ENCODE measurements around the gene GNAZ.

Gene GNAZ

GRCh38 chr22:23037429-23038333 lies 32.6 kb upstream of the GNAZ start:
- DNase-seq (ENCODE audit: low spot score), result no peak
- Histone ChIP-seq H3K27me3 (ENCODE audit: insufficient read depth, poor library complexity, severe bottlenecking) (no peaks in the 10 kb centered on the region), H3K4me1 (ENCODE audit: insufficient read depth, poor library complexity, severe bottlenecking) (peaks cover 4% of the 10 kb centered on the region), H3K4me3 (ENCODE audit: severe bottlenecking) (no peak overlapping the region), H3K27ac (ENCODE audit: poor library complexity, severe bottlenecking) (no peak overlapping the region), H3K36me3 (ENCODE audit: low read depth) (no peaks in the 10 kb centered on the region), H3K9me3 (ENCODE audit: severe bottlenecking) (peaks cover 10% of the 10 kb centered on the region)
- TF ChIP-seq, protein P1, sequence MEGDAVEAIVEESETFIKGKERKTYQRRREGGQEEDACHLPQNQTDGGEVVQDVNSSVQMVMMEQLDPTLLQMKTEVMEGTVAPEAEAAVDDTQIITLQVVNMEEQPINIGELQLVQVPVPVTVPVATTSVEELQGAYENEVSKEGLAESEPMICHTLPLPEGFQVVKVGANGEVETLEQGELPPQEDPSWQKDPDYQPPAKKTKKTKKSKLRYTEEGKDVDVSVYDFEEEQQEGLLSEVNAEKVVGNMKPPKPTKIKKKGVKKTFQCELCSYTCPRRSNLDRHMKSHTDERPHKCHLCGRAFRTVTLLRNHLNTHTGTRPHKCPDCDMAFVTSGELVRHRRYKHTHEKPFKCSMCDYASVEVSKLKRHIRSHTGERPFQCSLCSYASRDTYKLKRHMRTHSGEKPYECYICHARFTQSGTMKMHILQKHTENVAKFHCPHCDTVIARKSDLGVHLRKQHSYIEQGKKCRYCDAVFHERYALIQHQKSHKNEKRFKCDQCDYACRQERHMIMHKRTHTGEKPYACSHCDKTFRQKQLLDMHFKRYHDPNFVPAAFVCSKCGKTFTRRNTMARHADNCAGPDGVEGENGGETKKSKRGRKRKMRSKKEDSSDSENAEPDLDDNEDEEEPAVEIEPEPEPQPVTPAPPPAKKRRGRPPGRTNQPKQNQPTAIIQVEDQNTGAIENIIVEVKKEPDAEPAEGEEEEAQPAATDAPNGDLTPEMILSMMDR (IDR thresholded peaks at IDR 0.05; ENCODE audit: poor library complexity, severe bottlenecking), result no peak
- no peak for ATAC-seq (ENCODE audit: low read depth)

GRCh38 chr22:23038334-23038642 lies 32.0 kb upstream of the GNAZ start:
- Histone ChIP-seq H3K4me1 (ENCODE audit: insufficient read depth, poor library complexity, severe bottlenecking) (peaks cover 4% of the 10 kb centered on the region), H3K4me3 (ENCODE audit: severe bottlenecking) (no peak overlapping the region), H3K27ac (ENCODE audit: poor library complexity, severe bottlenecking) (no peak overlapping the region), H3K36me3 (ENCODE audit: low read depth) (no peaks in the 10 kb centered on the region), H3K9me3 (ENCODE audit: severe bottlenecking) (peaks cover 14% of the 10 kb centered on the region), H3K27me3 (ENCODE audit: insufficient read depth, poor library complexity, severe bottlenecking) (no peaks in the 10 kb centered on the region)
- ATAC-seq (ENCODE audit: low read depth) (no peak), DNase-seq (ENCODE audit: low spot score) (no peak)
- TF ChIP-seq, protein P1 (IDR thresholded peaks at IDR 0.05; ENCODE audit: poor library complexity, severe bottlenecking), result no peak

DNA sequence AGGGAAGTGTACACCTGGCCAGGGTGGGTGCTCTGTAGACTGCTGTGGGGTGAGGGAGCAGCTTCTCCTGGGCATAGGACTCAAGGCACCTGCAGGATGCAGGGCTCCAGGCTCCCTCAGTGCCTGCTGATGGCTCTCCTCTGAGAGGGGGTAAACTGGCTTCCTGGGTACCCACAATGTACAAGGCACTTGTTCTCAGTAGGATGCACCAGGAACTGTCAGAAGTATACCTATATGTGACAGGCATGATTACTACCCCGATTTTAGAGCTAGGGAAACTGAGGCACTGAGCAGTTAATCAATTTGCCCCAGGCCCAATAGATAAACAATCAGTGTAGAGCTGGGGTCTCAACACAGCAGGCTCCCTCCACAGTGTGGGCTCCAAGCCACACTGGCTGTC lies 31.4 kb upstream of the GNAZ start:
- DNase-seq (ENCODE audit: low spot score) (no peak), ATAC-seq (ENCODE audit: low read depth) (no peak)
- Histone ChIP-seq H3K4me3 (ENCODE audit: severe bottlenecking) (no peak overlapping the region), H3K9me3 (ENCODE audit: severe bottlenecking) (peaks cover 19% of the 10 kb centered on the region), H3K36me3 (ENCODE audit: low read depth) (no peaks in the 10 kb centered on the region), H3K27me3 (ENCODE audit: insufficient read depth, poor library complexity, severe bottlenecking) (no peaks in the 10 kb centered on the region), H3K27ac (ENCODE audit: poor library complexity, severe bottlenecking) (no peak overlapping the region), H3K4me1 (ENCODE audit: insufficient read depth, poor library complexity, severe bottlenecking) (peaks cover 4% of the 10 kb centered on the region)
- TF ChIP-seq, protein P1 (IDR thresholded peaks at IDR 0.05; ENCODE audit: poor library complexity, severe bottlenecking), result no peak

DNA sequence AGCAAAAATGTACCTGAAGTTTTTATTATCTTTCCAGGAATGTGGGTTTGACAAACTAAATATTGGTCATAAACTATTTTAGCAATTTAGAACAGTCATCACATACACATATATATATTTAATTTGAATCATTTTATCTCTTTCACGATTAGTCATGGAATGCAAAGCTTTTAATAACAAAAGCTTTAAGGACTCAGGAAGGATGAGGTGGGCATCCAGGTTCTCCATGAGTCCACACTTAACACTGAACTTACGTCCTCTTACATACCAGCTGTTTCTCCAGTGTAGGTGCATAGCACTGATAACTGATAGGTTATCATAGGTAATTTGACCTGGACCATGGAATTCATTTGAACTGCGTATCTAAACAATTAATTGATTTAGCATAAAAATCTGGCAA lies 28.1 kb upstream of the GNAZ start:
- TF ChIP-seq, protein P1 (IDR thresholded peaks at IDR 0.05; ENCODE audit: poor library complexity, severe bottlenecking), result no peak
- peaks cover 4% of the 10 kb centered on the region for H3K4me1 ChIP-seq (ENCODE audit: insufficient read depth, poor library complexity, severe bottlenecking)
- no peak for DNase-seq (ENCODE audit: low spot score)
- no peak overlapping the region for H3K27ac ChIP-seq (ENCODE audit: poor library complexity, severe bottlenecking)
- ATAC-seq (ENCODE audit: low read depth), result peak; percentile 73
- no peaks in the 10 kb centered on the region for H3K27me3 ChIP-seq (ENCODE audit: insufficient read depth, poor library complexity, severe bottlenecking)
- H3K9me3 ChIP-seq (ENCODE audit: severe bottlenecking), result peaks cover 19% of the 10 kb centered on the region
- no peak overlapping the region for H3K4me3 ChIP-seq (ENCODE audit: severe bottlenecking)
- no peaks in the 10 kb centered on the region for H3K36me3 ChIP-seq (ENCODE audit: low read depth)

GRCh38 chr22:23044570-23044969 lies 25.7 kb upstream of the GNAZ start:
- H3K4me3 ChIP-seq (ENCODE audit: severe bottlenecking), result no peak overlapping the region
- H3K9me3 ChIP-seq (ENCODE audit: severe bottlenecking), result peaks cover 27% of the 10 kb centered on the region
- H3K36me3 ChIP-seq (ENCODE audit: low read depth), result no peaks in the 10 kb centered on the region
- H3K27me3 ChIP-seq (ENCODE audit: insufficient read depth, poor library complexity, severe bottlenecking), result no peaks in the 10 kb centered on the region
- DNase-seq (ENCODE audit: low spot score) (no peak), ATAC-seq (ENCODE audit: low read depth) (no peak)
- no peak overlapping the region for H3K27ac ChIP-seq (ENCODE audit: poor library complexity, severe bottlenecking)
- peaks cover 4% of the 10 kb centered on the region for H3K4me1 ChIP-seq (ENCODE audit: insufficient read depth, poor library complexity, severe bottlenecking)
- TF ChIP-seq, protein P1 (IDR thresholded peaks at IDR 0.05; ENCODE audit: poor library complexity, severe bottlenecking), result no peak

Measured in RWPE2 (cell line).